SH-SY5Y (cell line): ENCODE data around the gene KRTAP5-5.

ENCODE experiments used
- GATA2 ChIP-seq: IDR thresholded peaks from 2 replicates; pipeline ENCODE4 v1.6.1; 2011; ENCODE audit warnings: mild to moderate bottlenecking, low read depth, low read length
- GATA3 ChIP-seq: IDR thresholded peaks from 2 replicates; pipeline ENCODE4 v1.6.1; 2011; ENCODE audit warnings: low read depth, mild to moderate bottlenecking, low read length, moderate library complexity

KRTAP5-5 gene

DNA sequence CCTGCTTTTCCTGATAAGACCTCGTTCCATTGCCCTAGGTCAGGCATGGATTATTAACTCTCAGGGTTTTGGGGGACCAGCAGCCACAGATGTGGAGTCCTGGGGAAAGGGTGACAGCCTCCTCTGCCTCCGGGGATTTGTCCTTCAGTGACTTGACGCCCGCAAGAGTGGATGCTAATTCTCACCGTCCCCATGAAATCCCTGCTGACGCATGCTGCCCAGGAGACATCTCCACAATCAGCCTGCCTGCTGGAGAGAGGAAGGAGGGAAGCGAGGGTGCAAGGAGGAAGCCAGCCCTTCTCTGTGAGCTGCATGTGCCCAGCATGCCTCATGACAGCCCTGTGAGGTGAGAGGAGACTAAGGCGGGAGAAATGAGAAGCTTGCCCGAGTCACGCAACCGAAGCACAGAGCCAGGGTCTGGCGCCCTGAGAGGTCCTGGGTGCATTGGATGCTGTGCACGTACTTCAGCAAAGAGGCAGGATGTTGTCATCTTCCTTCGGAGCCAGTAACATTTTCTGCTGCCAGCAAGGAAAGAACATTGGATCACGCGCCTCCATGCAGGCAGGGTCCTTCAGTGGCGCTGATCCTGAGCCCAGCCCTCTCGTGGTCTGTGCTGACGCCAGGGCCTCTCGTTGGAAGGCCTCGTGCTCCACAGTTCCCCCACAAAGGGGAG is 40.1 kb downstream of the KRTAP5-5 start:
- TF ChIP-seq GATA2 (no peak), GATA3 (no peak)

- no peak for TF ChIP-seq GATA2
- TF ChIP-seq GATA3, result no peak
These were observed 41.4 kb downstream of the KRTAP5-5 start for GRCh38 chr11:1670905-1671371.

DNA sequence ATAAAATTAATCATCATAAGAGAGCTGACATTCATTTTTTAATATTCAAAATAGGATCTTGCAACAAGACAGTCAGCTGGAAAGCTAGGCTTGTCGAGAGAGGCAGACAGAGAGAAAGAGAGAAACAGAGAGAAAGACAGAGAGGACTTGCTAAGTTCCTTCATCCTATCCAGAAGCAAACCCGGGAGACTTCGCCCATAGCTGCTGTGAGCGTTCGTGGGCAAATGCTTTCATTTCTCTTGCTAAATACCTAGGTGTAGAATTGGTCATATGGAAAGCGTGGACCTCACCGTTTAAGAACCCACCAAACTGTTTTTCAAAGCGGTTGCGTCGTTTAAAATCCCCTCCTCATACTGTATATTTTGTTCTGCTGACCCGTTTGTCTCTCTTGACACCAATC is 42.1 kb downstream of the KRTAP5-5 start:
- TF ChIP-seq GATA2 (no peak), GATA3 (no peak)

DNA sequence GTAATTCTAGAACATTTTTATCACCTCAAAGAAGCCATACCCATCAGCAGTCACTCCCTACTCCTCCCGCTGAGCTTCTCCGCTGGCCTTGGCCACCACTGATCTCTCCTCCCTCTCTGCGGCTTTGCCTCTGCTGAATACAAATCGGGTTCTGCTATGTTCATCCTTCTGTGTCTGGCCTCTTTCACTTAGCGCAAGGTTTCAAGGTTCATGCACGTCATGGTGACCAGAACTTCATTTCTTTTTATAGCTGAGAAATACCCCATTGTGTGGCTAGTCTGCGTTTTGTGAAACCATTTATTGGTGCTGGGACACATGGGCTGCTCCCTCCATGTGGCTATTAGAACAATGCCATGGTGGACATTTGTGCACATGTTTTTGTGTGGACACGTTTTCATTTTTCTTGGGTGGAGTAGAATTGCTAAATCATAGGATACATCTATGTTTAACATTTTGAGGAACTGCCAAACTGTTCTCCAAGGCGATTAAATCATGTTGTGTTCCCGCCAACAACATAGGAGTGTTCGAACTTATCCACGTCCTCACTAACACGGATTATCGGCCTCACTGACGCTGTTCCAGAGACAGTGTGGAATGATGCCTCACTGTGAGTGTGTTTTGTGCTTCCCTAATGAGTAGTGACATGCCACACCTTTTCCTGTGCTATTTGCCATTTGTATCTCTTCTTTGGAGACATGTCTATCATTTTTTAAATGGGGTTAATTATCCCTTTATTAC is 43.2 kb downstream of the KRTAP5-5 start:
- TF ChIP-seq GATA2 (no peak), GATA3 (no peak)

DNA sequence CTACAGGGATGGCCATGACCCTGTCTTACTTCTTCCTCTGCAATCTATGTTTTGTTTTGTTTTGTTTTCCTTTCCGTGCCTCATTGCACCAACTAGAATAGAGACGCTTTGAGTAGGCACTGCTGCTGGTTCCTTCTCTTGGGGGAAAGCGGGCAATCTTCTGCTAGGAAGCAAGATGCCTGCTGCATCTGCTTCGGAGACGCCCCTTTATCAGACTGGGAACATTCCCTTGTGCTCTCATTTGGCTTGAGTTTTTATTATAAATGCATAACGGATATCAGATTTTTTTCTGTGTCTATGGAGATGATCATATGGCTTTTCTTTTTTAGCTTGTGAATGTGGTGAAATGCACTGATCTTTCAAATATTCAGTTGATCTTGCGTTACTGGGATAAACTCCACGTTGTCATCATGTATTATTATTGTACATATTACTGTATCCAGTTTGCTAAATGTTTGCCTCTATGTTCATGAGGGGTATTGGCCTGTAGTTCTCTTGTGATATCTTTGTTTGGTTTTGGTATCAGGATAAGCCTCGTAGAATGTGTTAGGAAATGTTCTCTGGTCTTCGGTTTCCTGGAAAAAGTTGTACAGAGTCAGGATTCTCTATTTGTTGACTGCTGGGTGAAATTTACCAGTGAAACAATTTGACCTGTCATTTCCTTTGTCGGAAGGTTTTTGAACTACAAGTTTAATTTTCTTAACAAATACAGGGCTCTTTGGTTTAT is 44.0 kb downstream of the KRTAP5-5 start:
- TF ChIP-seq GATA3 (no peak), GATA2 (no peak)

GRCh38 chr11:1674173-1675131 is 44.9 kb downstream of the KRTAP5-5 start:
- TF ChIP-seq GATA2, result no peak
- no peak for TF ChIP-seq GATA3

DNA sequence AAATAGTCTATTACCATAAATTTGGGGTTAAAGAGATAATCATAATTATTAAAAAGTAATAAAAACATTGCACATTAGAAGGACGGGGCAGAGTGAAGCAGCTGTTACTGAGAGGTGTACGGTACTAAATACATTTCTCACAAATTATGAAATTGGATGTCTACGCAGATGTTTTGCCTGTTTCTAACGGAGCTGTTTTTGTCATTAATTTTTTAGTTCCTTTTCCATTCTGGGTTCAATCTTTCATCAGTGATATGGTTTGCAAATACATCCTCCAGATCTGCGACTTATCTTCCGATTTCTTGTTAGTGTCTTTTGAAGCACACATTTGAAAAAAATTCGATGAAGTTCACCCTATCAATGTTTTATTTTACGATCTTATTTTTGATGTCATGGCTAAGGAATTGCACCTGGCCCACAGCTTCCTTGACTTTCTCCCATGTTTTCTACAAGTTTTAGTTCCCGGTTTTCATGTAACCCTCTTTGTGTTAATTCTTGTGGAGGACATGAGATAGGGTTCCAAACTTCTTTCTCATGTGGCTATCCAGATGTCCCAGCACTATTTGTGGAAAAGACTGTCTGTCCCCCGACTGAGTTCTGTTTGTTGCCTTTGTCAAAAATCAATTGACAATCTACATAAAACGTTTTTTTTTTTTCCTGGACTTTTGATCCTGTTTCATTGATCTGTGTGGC is 46.1 kb downstream of the KRTAP5-5 start:
- no peak for TF ChIP-seq GATA3
- no peak for TF ChIP-seq GATA2

DNA sequence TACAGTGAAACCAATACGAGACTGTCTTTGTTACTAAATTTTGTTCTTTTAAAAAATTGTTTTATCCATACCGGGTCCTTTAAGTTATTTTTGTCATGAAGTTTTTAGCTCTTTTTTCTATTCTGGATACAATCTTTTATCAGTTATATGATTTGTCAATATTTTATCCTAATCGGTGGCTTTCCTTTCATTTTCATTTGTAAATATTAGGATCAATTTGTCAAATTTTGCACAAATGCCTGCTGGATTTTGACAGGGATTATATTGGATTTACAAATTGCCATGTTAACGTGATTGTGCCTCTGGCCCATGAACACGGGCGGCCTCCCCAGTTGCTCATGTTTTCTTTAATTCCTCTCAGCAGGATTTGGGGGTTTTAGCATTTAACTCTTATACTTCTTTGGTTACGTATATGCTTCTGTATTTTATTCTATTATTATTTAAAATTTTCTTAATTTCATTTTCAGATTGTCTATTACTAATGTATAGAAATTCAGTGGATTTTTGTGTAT is 46.7 kb downstream of the KRTAP5-5 start:
- no peak for TF ChIP-seq GATA3
- no peak for TF ChIP-seq GATA2

GRCh38 chr11:1679881-1680280 is 50.3 kb downstream of the KRTAP5-5 start:
- TF ChIP-seq GATA2 (no peak), GATA3 (no peak)
